GM12864 (cell line): ENCODE measurements around the gene ORMDL3.

Experiments
- DNase-seq: peaks from one replicate; pipeline ENCODE4 v3.0.0-alpha.2; 2011; ENCODE audit warnings: low read depth
- H3K4me3 ChIP-seq: 2 replicates; pipeline ENCODE4 v1.5.1; 2011; ENCODE audit warnings: mild to moderate bottlenecking, low read depth, low read length, control low read depth
- CTCF ChIP-seq: IDR thresholded peaks from 2 replicates; pipeline ENCODE4 v1.5.1; 2011; ENCODE audit warnings: low read depth, mild to moderate bottlenecking, moderate library complexity, low read length, control low read depth, inconsistent platforms; ENCODE audit errors: missing control alignments

Gene ORMDL3

GRCh38 chr17:39970157-39970692 lies 42.8 kb upstream of the ORMDL3 start:
- DNase-seq = no peak

GRCh38 chr17:39969375-39969774 lies 42.0 kb upstream of the ORMDL3 start:
- no peak for DNase-seq
- TF ChIP-seq CTCF = no peak

More at GRCh38 chr17:39970157-39970692, 42.8 kb upstream of the ORMDL3 start:
- no peak overlapping the region for H3K4me3 ChIP-seq
- no peak for TF ChIP-seq CTCF

GRCh38 chr17:39968761-39969160 lies 41.4 kb upstream of the ORMDL3 start:
- no peak for TF ChIP-seq CTCF
- no peak for DNase-seq
- no peak overlapping the region for H3K4me3 ChIP-seq

More at GRCh38 chr17:39969375-39969774, 42.0 kb upstream of the ORMDL3 start:
- H3K4me3 ChIP-seq = no peak overlapping the region

GRCh38 chr17:39966771-39967170 lies 39.4 kb upstream of the ORMDL3 start:
- H3K4me3 ChIP-seq = no peak overlapping the region
- DNase-seq = no peak
- TF ChIP-seq CTCF = no peak

GRCh38 chr17:39965017-39965699 lies 37.8 kb upstream of the ORMDL3 start:
- TF ChIP-seq CTCF = no peak
- no peak for DNase-seq
- H3K4me3 ChIP-seq = no peak overlapping the region

- no peak for TF ChIP-seq CTCF
- DNase-seq = no peak
- no peak overlapping the region for H3K4me3 ChIP-seq
Observed at GRCh38 chr17:39963829-39964228, 36.4 kb upstream of the ORMDL3 start.
